ENCODE data around the gene TDRD1. TPM values are rescaled to one million over a fixed set of nuclear protein-coding genes. Genes with fewer than 3 reads are reported as not detected.

The TDRD1 gene
- total and polyA plus RNA-seq, 2 donors (not counting 3 experiments of a cell fraction or from before 2014, with no cell fraction given) = not detected

GRCh38 chr10:114181971-114182370 lies 2.8 kb downstream of the TDRD1 start:
- DNase-seq (ENCODE audit: low read depth, low spot score) = peak; percentile 13
- TF ChIP-seq EZH2 (IDR thresholded peaks at IDR 0.05; ENCODE audit: borderline replicate concordance, low read depth, low read length, severe bottlenecking) (no peak), POLR2AphosphoS5 (IDR thresholded peaks at IDR 0.05; ENCODE audit: insufficient read depth, low read depth, low read length) (no peak)
- H3K36me3 ChIP-seq (ENCODE audit: control insufficient read depth in 2 of 2, extremely low read depth in 1 of 2, insufficient read depth in 2 of 2, low read length in 2 of 2) = no peaks in the 10 kb centered on the region
- ChIA-PET POLR2A (no interaction called here), CTCF (no interaction called here)
- no peaks in the 10 kb centered on the region for H3K79me2 ChIP-seq (ENCODE audit: control insufficient read depth, insufficient read depth, low read length)
- dilution Hi-C loops (cut with MboI; ENCODE audit: extremely low pct_ligation_motif_present, low sequenced_read_pairs) (no loop called here), intact Hi-C loops (cut with micrococcal nuclease) (no loop called here)
- no peaks in the 10 kb centered on the region for H3K9me3 ChIP-seq (replicated peaks; ENCODE audit: control insufficient read depth, insufficient read depth, low read length)
- no peak for FAIRE-seq
- no peaks in the 10 kb centered on the region for H4K20me1 ChIP-seq (replicated peaks; ENCODE audit: control insufficient read depth, extremely low read depth, insufficient read depth, low read length)
- no peak overlapping the region for H3K4me2 ChIP-seq (ENCODE audit: insufficient read depth, low read length)
- no peaks in the 10 kb centered on the region for H3K9me1 ChIP-seq (replicated peaks; ENCODE audit: control insufficient read depth, extremely low read depth, insufficient read depth, low read length)
- H3K27me3 ChIP-seq (ENCODE audit: control insufficient read depth in 2 of 2, insufficient read depth in 2 of 2, low read length in 2 of 2) = peaks cover 0 to 2% of the 10 kb centered on the region in 2 experiments
- no peak overlapping the region for H3K4me3 ChIP-seq (replicated peaks in 1 of 3; ENCODE audit: insufficient read depth in 1 of 3, low read depth in 1 of 3, low read length in 3 of 3)
- H3K9ac ChIP-seq (replicated peaks; ENCODE audit: extremely low read depth, insufficient read depth, low read length) = no peak overlapping the region
- H3K27ac ChIP-seq (ENCODE audit: insufficient read depth, low read depth, low read length) = no peak overlapping the region
- no TSS peak for BruUV-seq (replicated peaks)
- no peak overlapping the region for H2AFZ ChIP-seq (ENCODE audit: low read depth, low read length)
- H3K4me1 ChIP-seq (ENCODE audit: control insufficient read depth, extremely low read depth, insufficient read depth, low read length) = no peaks in the 10 kb centered on the region

GRCh38 chr10:114183563-114183962 lies 4.4 kb downstream of the TDRD1 start:
- H3K36me3 ChIP-seq (ENCODE audit: control insufficient read depth in 2 of 2, extremely low read depth in 1 of 2, insufficient read depth in 2 of 2, low read length in 2 of 2) = no peaks in the 10 kb centered on the region
- no peaks in the 10 kb centered on the region for H3K9me3 ChIP-seq (replicated peaks; ENCODE audit: control insufficient read depth, insufficient read depth, low read length)
- H3K27me3 ChIP-seq (ENCODE audit: control insufficient read depth in 2 of 2, insufficient read depth in 2 of 2, low read length in 2 of 2) = peaks cover 0 to 2% of the 10 kb centered on the region in 2 experiments
- H3K4me3 ChIP-seq (replicated peaks in 1 of 3; ENCODE audit: insufficient read depth in 1 of 3, low read depth in 1 of 3, low read length in 3 of 3) = no peak overlapping the region
- H4K20me1 ChIP-seq (replicated peaks; ENCODE audit: control insufficient read depth, extremely low read depth, insufficient read depth, low read length) = no peaks in the 10 kb centered on the region
- dilution Hi-C loops (cut with MboI; ENCODE audit: extremely low pct_ligation_motif_present, low sequenced_read_pairs) = no loop called here
- intact Hi-C loops (cut with micrococcal nuclease) = no loop called here
- no peak overlapping the region for H3K4me2 ChIP-seq (ENCODE audit: insufficient read depth, low read length)
- no peak overlapping the region for H2AFZ ChIP-seq (ENCODE audit: low read depth, low read length)
- TF ChIP-seq GATA2 (IDR thresholded peaks at IDR 0.05; ENCODE audit: insufficient read depth, insufficient read length, low read depth, low read length) (no peak), JUN (IDR thresholded peaks at IDR 0.05; ENCODE audit: borderline replicate concordance, insufficient read depth, insufficient read length, low read depth) (no peak), EZH2 (IDR thresholded peaks at IDR 0.05; ENCODE audit: borderline replicate concordance, low read depth, low read length, severe bottlenecking) (no peak), MAX (IDR thresholded peaks at IDR 0.05; ENCODE audit: insufficient read depth, insufficient read length) (no peak), POLR2A (IDR thresholded peaks at IDR 0.05; ENCODE audit: low read depth, low read length) (no peak), MYC (IDR thresholded peaks at IDR 0.05; ENCODE audit: low read depth, low read length) (no peak), FOS (IDR thresholded peaks at IDR 0.05; ENCODE audit: borderline replicate concordance, insufficient read depth, low read length) (no peak), CTCF (IDR thresholded peaks at IDR 0.05; ENCODE audit: extremely low read depth in 1 of 2, insufficient read depth in 1 of 2, low read depth in 1 of 2, low read length in 2 of 2) (no peak), POLR2AphosphoS5 (IDR thresholded peaks at IDR 0.05; ENCODE audit: insufficient read depth, low read depth, low read length) (no peak)
- FAIRE-seq (no peak), DNase-seq (ENCODE audit: low read depth, low spot score) (no peak)
- no peaks in the 10 kb centered on the region for H3K9me1 ChIP-seq (replicated peaks; ENCODE audit: control insufficient read depth, extremely low read depth, insufficient read depth, low read length)
- H3K4me1 ChIP-seq (ENCODE audit: control insufficient read depth, extremely low read depth, insufficient read depth, low read length) = no peaks in the 10 kb centered on the region
- no TSS peak for BruUV-seq (replicated peaks)
- CTCF ChIA-PET = no interaction called here
- POLR2A ChIA-PET = no interaction called here
- no peaks in the 10 kb centered on the region for H3K79me2 ChIP-seq (ENCODE audit: control insufficient read depth, insufficient read depth, low read length)
- H3K9ac ChIP-seq (replicated peaks; ENCODE audit: extremely low read depth, insufficient read depth, low read length) = no peak overlapping the region
- H3K27ac ChIP-seq (ENCODE audit: insufficient read depth, low read depth, low read length) = no peak overlapping the region
